HG03066 (cell line): ENCODE data around the gene TRRAP.

ENCODE experiments used
- ATAC-seq: cut with Tn5 transposase; IDR thresholded peaks from one replicate; pipeline ENCODE4 v1.9.1; 2021; ENCODE audit warnings: low read depth; ENCODE audit not compliant: unreplicated experiment

Gene TRRAP

GRCh38 chr7:98935811-98936210 lies 57.5 kb downstream of the TRRAP start:
- no peak for ATAC-seq

GRCh38 chr7:98943336-98943735 lies 65.0 kb downstream of the TRRAP start:
- no peak for ATAC-seq

GRCh38 chr7:98944386-98944785 lies 66.1 kb downstream of the TRRAP start:
- ATAC-seq, result no peak

- no peak for ATAC-seq
These were observed 67.5 kb downstream of the TRRAP start for GRCh38 chr7:98945852-98946251.

- ATAC-seq, result no peak
These were observed 68.1 kb downstream of the TRRAP start for GRCh38 chr7:98946389-98946788.

GRCh38 chr7:98949336-98950044 lies 71.2 kb downstream of the TRRAP start:
- no peak for ATAC-seq

GRCh38 chr7:98955992-98956391 lies 77.7 kb downstream of the TRRAP start:
- ATAC-seq, result no peak

GRCh38 chr7:98956469-98956868 lies 78.1 kb downstream of the TRRAP start:
- no peak for ATAC-seq

- no peak for ATAC-seq
These were observed 78.6 kb downstream of the TRRAP start for GRCh38 chr7:98956937-98957336.

GRCh38 chr7:98957766-98958165 lies 79.4 kb downstream of the TRRAP start:
- ATAC-seq, result no peak

GRCh38 chr7:98958968-98959367 lies 80.6 kb downstream of the TRRAP start:
- ATAC-seq, result no peak

GRCh38 chr7:98963305-98963704 lies 85.0 kb downstream of the TRRAP start:
- ATAC-seq, result no peak

- ATAC-seq, result no peak
These were observed 86.3 kb downstream of the TRRAP start for GRCh38 chr7:98964596-98964995.

GRCh38 chr7:98968621-98969020 lies 90.3 kb downstream of the TRRAP start:
- ATAC-seq, result no peak

GRCh38 chr7:98969386-98969785 lies 91.1 kb downstream of the TRRAP start:
- ATAC-seq, result no peak

- no peak for ATAC-seq
These were observed 91.8 kb downstream of the TRRAP start for GRCh38 chr7:98970016-98970615.

GRCh38 chr7:98970805-98971204 lies 92.5 kb downstream of the TRRAP start:
- no peak for ATAC-seq

GRCh38 chr7:98974205-98974604 lies 95.9 kb downstream of the TRRAP start:
- no peak for ATAC-seq

- ATAC-seq, result no peak
These were observed 96.8 kb downstream of the TRRAP start for GRCh38 chr7:98974906-98975816.

GRCh38 chr7:98976396-98977185 lies 98.3 kb downstream of the TRRAP start:
- no peak for ATAC-seq

GRCh38 chr7:98978672-98979071 lies 100.3 kb downstream of the TRRAP start:
- ATAC-seq, result no peak
